CD4-positive, alpha-beta T cell treated with Interleukin-1 beta for 1 hour (primary cell): ENCODE results near the gene CLEC4G.
A peak's percentile ranks its signal among the peaks of the same experiment; 100 is the strongest.
"Not testable (repeated sequence)": the region's sequence is repeated elsewhere in the genome, so short reads cannot be mapped to it uniquely, and the experiment has no call there.

Experiments used
- DNase-seq, 2 donors: peaks; one replicate each; pipeline ENCODE4 v3.0.0-alpha.2; 2020 to 2022

The CLEC4G gene

DNA sequence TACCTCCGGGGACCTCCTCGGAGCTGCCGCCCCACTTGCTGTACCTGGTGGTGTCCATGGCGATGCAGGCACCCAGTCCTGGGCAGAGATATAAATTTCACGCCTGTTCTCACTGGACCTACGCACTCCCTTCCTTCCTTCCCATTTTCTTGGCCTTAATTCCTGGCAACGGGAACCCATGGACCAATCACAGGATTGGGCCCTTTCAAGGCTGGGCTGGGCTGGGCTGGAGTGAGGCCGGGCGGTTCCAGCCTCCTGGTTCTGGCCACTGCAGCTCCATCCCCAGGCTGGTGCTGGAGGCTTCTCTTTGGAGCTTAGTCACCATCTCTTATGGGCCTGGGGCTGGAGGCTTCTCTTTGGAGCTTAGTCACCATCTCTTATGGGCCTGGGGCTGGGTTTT lies at the start of gene CLEC4G:
CLEC4G (minus strand) TSS at position 66 of the 400 bp plus-strand sequence; CDS start at position 58, 8 bp downstream.
- no peak for DNase-seq

DNA sequence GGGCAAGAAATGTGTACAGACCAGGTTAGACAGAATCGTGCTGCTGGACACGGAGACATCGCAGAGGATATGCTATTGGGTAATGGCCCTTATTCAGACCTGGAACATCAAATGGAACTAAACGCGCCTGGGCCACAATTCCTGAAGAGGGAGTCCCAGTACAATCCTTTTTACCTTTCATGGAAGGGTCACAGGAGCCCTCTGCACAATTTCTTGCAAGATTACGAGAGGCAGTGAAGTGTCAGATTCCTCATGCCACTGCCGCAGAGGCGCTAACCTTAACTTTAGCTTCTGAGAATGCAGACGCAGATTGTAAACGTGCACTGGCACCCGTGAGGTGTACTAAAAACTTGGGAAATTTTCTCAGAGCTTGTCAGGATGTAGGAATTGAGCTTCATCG lies 49.2 kb upstream of the CLEC4G start:
- DNase-seq, result no peak

DNA sequence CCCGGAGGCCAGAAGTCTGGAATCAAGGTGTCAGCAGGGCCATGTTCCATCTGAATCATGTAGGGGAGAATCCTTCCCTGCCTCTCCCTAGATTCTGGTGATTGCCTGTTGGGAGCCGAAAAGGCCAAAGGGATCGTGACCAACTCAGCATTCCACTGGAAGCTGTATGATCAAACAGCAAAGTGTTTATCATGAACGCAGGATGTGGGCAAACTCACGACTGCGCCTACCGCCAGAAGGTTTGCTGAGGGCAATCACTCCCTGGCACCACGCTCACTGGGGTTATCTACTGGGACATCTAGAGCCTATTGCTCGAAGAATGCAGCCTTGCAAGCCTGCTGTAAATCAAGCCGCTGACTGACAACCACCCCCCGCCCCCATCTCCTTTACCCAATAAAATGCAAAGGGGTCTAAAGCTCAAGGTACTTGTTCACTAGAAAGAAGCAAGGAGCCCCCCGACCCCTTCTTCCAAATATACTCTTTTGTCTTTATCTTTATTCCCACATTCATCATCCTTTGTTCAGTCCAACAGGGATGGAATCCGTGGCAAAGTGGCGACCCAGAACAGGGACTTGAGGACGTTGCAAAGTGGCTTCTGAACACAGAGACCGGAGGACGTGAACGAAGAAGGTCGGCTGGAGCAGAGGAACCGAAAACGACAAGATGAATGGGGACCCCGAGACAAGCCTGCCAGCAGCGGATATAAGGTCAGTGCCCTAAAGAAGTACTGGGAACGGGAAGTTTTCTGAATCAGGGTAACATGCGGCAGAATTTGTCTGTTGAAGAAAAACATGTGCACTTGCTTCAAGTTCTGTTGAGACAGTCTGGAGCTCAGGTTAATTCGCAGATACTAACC lies 47.9 kb upstream of the CLEC4G start:
- no peak for DNase-seq

DNA sequence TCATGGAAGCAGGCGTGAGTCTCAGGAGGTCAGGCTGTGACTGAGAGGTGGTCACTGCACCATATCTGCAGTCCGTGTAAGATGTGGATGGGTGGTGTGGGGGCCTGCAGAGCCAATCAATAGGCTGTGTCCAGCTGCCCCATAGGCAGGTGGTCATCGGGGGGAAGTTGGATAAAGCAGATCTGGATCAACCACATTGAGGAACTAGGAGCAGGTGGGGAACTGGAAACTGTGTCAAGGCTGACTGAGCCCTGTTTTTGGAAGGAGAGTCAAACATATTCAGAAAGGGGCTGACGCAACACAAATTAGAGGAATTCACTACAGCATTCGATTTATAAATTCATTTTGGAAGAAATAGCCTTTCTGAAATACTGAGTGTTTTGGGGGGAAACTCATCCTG lies 46.2 kb upstream of the CLEC4G start:
- DNase-seq, result no peak

- no peak for DNase-seq
These were observed 43.9 kb upstream of the CLEC4G start for GRCh38 chr19:7775761-7776160.

GRCh38 chr19:7773841-7774240 lies 41.9 kb upstream of the CLEC4G start:
- DNase-seq, result no peak

GRCh38 chr19:7772752-7773291 lies 40.9 kb upstream of the CLEC4G start:
- peak in 1 of 2 donors; percentile 39 for DNase-seq

DNA sequence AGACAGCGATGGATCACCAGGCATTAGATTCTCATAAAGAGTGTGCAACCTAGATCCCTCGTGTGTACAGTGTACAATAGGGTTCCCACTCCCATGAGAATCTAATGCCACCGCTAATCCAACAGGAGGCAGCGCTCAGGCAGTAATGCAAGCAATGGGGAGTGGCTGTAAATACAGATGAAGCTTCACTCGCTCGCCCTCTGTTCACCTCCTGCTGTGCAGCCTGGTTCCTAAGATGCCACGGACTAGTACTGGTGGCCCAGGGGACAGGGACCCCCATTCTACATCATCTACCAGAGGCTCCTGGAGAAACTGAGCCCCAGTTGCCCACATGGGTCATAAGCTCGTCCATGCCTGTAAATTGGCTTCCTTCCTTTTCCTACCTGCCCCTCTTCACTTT lies 39.2 kb upstream of the CLEC4G start:
- DNase-seq, result no peak

DNA sequence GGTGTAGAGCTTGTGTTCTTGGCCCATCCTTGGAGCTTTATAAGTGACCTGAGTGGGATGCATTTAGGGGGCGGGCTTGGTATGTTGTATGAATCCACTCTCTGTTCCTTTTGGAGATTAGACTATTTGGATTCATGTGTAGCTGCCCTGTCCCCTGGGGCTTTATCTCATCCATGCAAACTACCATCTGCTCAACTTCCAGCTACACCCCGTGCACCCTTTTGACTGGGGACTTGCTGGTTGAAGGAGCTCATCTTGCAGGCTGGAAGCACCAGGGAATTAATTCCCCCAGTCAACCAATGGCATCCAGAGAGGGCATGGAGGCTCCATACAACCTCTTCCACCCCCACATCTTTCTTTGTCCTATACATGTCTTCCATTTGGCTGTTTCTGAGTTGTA lies 37.3 kb upstream of the CLEC4G start:
- DNase-seq, result no peak

DNA sequence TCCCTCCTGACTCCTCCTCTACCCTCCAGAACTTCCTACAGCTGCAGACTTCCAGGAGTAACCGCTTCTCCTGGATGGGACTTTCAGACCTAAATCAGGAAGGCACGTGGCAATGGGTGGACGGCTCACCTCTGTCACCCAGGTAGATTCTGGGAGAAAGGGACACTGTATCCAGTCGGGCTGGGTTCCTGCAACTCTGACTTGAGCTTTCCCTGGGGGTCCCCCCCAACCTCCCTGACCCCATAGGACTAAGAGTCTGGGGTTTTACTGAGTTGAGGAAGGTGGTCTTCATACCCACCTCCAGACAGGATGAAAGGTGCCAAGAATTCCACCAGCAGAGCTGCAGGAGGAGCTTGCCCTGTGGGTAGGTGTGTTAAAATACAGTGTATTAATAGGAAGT lies 35.6 kb upstream of the CLEC4G start:
- DNase-seq, result no peak

DNA sequence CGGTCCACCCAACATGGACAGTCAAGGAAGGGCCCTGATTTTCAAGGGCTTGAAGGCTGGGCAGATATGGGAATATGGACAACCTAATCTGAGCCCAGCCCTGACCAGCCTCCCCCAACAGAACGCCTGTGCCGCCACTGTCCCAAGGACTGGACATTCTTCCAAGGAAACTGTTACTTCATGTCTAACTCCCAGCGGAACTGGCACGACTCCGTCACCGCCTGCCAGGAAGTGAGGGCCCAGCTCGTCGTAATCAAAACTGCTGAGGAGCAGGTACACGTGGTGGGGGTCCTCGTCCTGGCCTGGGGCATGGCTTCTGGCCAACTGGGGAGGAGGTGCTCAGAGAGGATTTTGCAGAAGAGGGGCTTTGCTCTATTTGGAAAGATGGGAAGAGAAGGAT lies 34.6 kb upstream of the CLEC4G start:
- DNase-seq, result no peak

DNA sequence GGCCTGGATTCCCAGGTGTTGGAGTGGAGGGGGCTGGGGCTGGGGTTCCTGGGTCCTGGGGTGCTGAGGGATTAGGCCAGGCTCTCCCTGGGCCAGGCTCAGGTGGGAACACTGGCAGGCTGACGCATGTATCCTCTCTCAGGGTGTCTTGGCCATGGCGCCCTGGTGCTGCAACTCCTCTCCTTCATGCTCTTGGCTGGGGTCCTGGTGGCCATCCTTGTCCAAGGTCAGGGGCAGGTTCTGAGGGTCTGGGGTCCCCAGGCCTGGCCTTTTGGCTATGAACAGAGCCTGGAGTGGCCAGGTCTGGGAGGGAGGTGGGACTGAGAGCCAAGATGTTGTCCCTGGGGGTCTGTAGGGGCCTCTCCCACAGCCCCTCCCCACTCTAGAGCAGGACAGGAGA lies 33.1 kb upstream of the CLEC4G start:
- DNase-seq, result not testable (repeated sequence)

GRCh38 chr19:7764157-7764556 lies 32.2 kb upstream of the CLEC4G start:
- DNase-seq, result not testable (repeated sequence)

GRCh38 chr19:7763696-7764095 lies 31.8 kb upstream of the CLEC4G start:
- DNase-seq, result no peak

- no peak for DNase-seq
These were observed 30.9 kb upstream of the CLEC4G start, which contains the start of gene CLEC4M for GRCh38 chr19:7762719-7763293. Gene CLEC4M, plus strand, starts transcription at chr19:7763243. Its CDS starts 24 bp downstream, at chr19:7763267.

GRCh38 chr19:7759156-7759555 lies 27.2 kb upstream of the CLEC4G start:
- no peak for DNase-seq

- no peak for DNase-seq
These were observed 25.4 kb upstream of the CLEC4G start for GRCh38 chr19:7757358-7757757.

DNA sequence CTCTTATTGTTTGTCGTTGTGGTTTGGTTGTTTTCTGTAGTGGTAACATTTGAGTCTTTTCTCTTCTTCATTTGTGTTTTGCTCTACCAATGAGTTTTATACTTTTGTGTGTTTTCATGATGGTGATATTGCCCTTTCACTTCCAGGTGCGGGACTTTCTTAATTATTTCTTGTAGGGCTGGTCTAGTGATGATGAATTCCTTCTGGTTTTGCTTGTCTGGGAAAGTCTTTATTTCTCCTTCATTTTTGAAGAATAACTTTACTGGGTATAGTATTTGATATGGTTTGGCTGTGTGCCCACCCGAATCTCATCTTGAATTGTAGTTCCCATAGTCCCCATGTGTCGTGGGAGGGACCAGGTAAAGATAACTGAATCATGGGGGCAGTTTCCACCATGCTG lies 24.3 kb upstream of the CLEC4G start:
- DNase-seq, result no peak

DNA sequence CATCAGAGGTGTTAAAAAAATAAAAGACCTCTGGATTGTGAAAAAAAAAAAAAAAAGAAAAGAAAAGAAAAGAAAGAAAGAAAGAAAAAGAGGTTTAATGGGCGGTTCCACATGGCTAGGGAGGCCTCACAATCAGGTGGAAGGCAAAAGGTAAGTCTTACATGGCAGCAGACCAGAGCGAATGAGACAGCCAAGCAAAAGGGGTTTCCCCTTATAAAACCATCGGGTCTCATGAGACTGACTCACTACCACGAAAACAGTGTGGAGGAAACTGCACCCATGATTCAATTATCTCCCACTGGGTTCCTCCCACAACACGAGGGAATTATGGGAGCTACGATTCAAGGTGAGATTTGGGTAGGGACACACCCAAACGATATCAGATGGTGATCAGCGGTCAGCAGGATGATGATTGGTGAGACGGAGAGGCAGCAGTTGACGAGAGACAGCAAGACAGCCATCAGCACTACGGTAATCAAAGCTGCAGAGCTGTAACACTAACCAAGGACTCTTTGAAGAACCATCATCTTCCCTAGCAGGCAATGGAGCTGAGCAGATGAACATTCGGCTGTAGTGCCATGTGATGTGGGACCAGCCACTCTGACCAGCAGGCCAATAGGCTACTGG lies 19.4 kb upstream of the CLEC4G start:
- peak; percentile 30 to 60 for DNase-seq

DNA sequence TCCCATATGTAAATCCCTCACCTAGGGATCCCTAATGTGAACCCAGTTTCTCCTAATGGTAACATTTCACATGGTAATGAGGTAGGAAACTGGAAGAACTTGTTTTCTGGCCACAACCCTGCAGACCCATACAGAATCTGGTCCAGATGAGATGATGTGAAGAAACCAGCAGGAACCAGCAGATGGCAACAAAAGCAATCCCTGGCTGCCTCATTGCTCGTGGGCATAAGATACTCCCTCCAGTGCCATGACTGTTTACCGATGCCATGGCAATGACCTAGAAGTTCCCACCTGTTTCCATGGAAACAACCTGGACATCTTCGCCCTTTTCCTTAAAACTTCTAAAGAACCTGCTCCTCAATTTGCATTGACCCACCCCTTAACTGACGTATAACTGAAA lies 16.8 kb upstream of the CLEC4G start:
- peak in 1 of 2 donors; percentile 19 for DNase-seq

GRCh38 chr19:7748171-7748570 lies 16.3 kb upstream of the CLEC4G start:
- no peak for DNase-seq

DNA sequence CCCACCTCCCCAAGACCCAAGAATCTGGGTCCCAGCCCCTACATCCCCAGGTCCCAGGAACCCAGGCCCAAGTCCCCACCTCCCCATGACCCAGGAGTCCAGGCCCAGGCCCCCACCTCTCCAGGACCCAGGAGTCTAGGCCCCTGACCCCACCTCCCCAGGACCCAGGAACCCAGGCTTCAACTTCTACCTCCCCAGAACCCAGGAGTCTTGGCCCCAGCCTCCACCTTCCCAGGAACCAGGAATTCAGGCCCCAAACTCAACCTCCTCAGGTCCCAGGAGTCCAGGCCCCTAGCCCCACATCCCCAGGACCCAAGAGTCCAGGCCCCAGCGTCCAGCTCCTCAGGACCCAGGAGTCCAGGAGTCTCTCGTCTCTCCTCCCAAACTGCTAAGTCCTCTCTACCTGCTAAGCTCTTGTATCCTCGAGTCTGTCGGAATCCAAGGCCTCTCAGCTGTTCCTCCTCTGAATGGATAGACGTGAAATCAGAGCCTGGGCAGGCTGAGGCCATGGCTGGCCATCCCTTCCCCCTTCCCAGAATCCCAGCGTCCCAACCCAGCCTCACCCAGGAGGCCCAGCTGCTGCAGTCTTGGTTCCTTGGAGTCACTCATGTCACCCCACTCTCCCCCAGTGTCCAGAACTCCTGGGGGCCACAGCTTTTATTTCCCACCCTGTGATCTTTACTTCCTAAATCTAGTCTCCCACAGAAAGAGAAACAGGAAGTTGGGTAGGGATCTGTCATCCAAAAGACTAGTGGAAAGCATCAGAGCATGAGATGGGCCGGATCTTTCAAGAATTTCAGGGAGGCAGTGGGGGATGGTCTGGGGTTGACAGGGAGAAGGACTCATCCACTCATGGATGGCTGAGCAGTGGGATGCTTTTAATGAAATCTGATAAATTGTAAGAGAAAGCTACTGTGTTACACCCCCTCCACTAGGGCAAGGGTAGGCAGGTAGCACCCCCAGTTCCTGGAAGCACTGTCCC lies 15.3 kb upstream of the CLEC4G start, which contains the start of gene CD209:
CD209 (minus strand) TSS at position 632 of the 982 bp plus-strand sequence; CDS start at position 609, 23 bp downstream.
- DNase-seq, result no peak
